GM21576 (cell line): Measurements from ENCODE around the gene PTGIS.

ENCODE experiments used
- ATAC-seq: cut with Tn5 transposase; IDR thresholded peaks from one replicate; pipeline ENCODE4 v1.9.1; 2021; ENCODE audit warnings: mild to moderate bottlenecking, moderate library complexity; ENCODE audit not compliant: unreplicated experiment

PTGIS gene

DNA sequence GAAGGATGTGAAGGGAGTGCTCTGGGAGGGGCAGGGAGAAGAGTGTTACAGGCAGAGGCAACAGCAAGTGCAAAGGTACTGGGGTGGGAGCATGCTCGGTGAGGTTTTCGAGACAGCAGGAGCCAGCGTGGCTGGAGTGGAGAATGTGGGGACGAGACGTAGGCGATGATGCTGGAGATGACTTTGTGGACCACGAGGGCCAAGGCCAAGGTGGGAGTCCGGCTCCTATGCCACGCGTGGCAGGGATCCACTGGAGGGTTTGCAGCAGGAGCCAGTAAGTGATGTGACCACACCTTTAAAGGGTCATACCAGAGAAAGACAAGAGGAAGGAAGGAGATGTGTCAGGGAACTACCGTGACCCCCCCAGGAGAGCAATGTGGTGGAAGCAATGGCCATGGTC is 7.3 kb downstream of the PTGIS start:
- no peak for ATAC-seq

DNA sequence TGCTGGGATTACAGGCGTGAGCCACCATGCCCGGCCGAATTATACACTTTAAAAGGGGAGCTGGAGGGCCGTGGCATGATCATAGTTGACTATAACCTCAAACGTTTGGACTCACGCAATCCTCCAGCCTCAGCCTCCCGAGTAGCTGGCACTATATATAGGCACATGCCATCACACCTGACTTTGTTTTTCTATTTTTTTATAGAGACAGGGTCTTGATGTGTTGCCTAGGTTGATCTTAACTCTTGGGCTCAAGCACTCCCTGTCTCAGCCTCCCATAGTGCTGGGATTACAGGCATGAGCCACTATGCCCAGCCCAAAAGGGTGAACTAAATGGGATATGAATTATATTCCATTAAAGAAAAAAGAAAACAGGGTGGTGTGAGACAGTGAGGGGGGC is 7.8 kb downstream of the PTGIS start:
- no peak for ATAC-seq

- ATAC-seq = no peak
Measured at GRCh38 chr20:49559411-49560081, 8.4 kb downstream of the PTGIS start.

GRCh38 chr20:49558826-49559225 is 9.1 kb downstream of the PTGIS start:
- ATAC-seq = no peak

DNA sequence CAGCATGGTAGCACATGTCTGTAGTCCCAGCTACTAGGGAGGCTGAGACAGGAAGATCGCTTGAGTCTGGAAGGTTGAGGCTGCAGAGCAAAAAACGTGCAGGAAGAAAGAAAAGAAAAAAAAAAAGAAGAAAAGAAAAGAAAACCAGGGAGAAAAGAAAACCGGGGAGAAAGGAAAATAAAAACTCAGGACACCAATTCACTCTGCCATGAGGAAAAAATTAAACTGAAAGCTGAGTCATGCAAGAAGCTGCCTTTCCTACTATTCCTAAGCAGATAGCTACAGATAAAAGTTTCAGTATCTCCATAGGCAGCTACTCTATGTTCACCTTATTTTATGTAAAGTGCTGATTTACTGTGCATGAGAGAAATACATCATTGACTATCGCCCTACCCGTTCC is 10.5 kb downstream of the PTGIS start:
- no peak for ATAC-seq

- no peak for ATAC-seq
Measured at GRCh38 chr20:49556621-49557020, 11.3 kb downstream of the PTGIS start.

DNA sequence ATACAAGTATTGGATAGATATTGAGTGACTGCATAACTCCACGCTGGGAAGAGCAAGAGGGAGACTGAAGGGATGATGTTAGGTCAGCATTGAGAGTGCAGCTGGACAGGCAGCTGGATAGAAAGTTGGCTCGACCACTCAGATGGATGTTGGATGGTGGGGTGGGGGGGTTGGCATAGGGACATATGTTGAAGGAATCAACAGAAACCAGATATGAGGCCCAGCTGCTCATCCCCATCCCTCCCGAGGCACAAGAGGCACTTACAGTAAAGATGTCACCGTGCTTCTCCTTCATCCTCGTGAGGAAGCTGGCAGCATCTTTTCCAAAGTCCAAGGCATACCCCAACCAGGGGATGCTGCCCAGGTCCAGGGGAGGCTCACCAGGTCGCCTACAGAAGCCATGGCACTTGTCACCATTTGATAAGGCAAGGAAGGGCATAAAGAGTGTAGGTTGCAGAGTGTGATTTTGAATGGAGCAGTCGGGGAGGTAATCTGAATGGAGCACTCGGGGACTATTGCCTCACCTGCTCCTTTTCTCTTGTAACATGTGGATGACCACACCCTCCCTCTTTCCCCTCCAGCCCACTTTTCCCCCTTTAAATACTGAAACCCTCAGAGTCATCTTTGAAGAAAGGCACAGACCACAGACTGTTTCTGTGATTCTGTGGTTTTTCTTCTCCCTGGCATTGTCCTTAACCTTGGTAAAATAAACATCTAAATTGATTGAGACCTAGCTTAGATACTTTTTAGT is 18.0 kb downstream of the PTGIS start:
- no peak for ATAC-seq

GRCh38 chr20:49548371-49548947 is 19.5 kb downstream of the PTGIS start:
- no peak for ATAC-seq

- ATAC-seq = no peak
Measured at GRCh38 chr20:49545572-49545971, 22.4 kb downstream of the PTGIS start.

- no peak for ATAC-seq
Measured at GRCh38 chr20:49544535-49544934, 23.4 kb downstream of the PTGIS start.

- no peak for ATAC-seq
Measured at GRCh38 chr20:49543858-49544437, 24.0 kb downstream of the PTGIS start.

GRCh38 chr20:49543071-49543857 is 24.7 kb downstream of the PTGIS start:
- no peak for ATAC-seq

- no peak for ATAC-seq
Measured at GRCh38 chr20:49542514-49542991, 25.4 kb downstream of the PTGIS start.

DNA sequence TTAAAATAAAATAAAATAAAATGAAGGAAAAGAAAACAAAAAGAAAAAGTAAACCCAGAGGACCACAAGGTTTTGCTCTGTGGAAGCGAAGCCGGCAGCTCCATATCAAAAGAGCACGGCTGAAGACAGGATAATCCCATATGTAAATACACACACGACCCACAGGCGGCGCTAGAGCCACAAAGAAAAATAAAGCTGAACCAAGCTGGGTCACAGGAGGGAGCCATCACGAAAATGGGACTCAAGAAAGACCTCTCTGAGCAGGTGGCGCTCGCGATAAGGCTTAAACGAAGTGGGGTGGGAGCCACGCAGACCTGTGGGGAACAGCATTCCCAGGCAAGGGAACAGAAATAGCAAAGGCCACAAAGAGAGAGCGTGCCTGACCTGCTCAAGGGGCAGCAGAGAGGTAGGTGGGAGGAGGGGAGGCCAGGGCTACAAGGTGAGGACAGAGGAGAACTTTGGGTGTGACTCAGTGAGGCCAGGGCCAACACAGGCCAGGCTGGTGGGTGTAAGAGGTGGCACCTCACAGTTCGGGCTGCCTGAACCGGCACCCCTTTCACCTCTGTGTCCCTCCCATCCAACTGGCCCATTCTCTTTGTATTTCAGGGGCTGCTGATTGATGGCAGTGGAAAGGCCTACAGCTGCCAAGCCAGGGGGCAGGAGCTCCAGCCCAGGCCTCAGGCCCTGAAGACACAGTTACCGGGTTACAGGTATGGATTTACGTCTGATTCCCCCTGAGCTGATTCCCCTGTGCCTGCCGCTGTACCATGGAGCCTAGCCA is 26.0 kb downstream of the PTGIS start:
- no peak for ATAC-seq

- no peak for ATAC-seq
Measured at GRCh38 chr20:49540687-49541435, 27.1 kb downstream of the PTGIS start.

- ATAC-seq = no peak
Measured at GRCh38 chr20:49540232-49540620, 27.7 kb downstream of the PTGIS start.

DNA sequence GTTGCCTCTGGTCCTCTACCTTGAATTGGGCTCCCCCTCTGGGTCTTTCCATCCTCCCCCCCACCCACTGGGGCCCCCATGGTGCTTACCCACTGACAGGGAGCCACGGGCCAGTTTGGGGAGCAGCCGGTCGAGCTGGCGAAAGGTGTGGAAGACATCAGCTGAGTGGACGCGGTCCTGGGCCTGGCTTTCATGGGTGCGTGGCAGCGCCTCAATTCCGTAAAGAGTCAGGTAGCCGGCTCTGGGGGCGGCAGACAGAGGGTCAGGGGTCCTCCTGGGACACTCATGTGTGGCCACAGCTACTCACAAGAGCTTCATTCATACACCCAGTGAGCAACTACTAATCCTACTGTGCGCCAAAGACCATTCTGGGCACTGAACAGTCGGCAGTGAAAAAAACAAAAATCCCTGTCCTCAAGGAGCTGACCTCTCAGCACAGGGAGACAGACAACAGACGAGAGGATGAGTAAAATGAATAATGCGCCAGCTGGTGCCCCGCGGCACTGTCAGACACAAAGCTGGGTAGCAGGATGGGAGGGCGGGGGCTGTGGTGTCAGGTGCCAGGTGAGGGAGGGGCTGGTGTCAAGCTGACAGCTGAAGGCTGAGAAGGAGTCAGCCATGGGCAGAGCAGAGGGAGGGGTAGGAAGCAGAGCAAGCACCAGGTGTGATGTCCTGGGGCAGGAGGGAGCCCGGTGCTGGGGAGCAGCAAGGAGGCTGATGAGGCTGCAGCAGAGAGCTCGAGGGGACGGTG is 28.3 kb downstream of the PTGIS start:
- ATAC-seq = no peak

GRCh38 chr20:49538950-49539349 is 29.0 kb downstream of the PTGIS start:
- no peak for ATAC-seq

GRCh38 chr20:49534255-49534712 is 33.7 kb downstream of the PTGIS start:
- ATAC-seq = no peak
